DMS153 (cell line): ENCODE results near the gene ZMYND19.
A peak's percentile ranks its signal among the peaks of the same experiment; 100 is the strongest.
"Not testable (repeated sequence)": the region's sequence is repeated elsewhere in the genome, so short reads cannot be mapped to it uniquely, and the experiment has no call there.

Experiments
- DNase-seq: peaks from one replicate; lab custom pipeline; 2025; lab: John Stamatoyannopoulos, UW

Gene ZMYND19

GRCh38 chr9:137588891-137589290, 1.4 kb downstream of the ZMYND19 start:
- no peak for DNase-seq

GRCh38 chr9:137588311-137588710, 2.0 kb downstream of the ZMYND19 start:
- DNase-seq, result no peak

- no peak for DNase-seq
Observed at GRCh38 chr9:137586854-137587253, 3.5 kb downstream of the ZMYND19 start.

- DNase-seq, result no peak
Observed at GRCh38 chr9:137583957-137584356, 6.4 kb downstream of the ZMYND19 start.

- DNase-seq, result no peak
Observed at GRCh38 chr9:137583347-137583746, 7.0 kb downstream of the ZMYND19 start.

- DNase-seq, result no peak
Observed at GRCh38 chr9:137582286-137582860, 7.9 kb downstream of the ZMYND19 start.

GRCh38 chr9:137581361-137582285, 8.7 kb downstream of the ZMYND19 start:
- no peak for DNase-seq

GRCh38 chr9:137580954-137581322, 9.4 kb downstream of the ZMYND19 start:
- DNase-seq, result no peak

GRCh38 chr9:137580209-137580953, 9.9 kb downstream of the ZMYND19 start:
- no peak for DNase-seq

GRCh38 chr9:137579259-137579604, 11.1 kb downstream of the ZMYND19 start:
- no peak for DNase-seq

- DNase-seq, result peak; percentile 74
Observed at GRCh38 chr9:137578518-137579258, 11.6 kb downstream of the ZMYND19 start, which contains the start of gene DPH7. TSS of gene DPH7 (minus strand) at chr9:137578925. CDS start at chr9:137578777, 148 bp downstream.

GRCh38 chr9:137575716-137576411, 14.4 kb downstream of the ZMYND19 start:
- DNase-seq, result no peak

GRCh38 chr9:137575364-137575715, 15.0 kb downstream of the ZMYND19 start:
- DNase-seq, result no peak

- no peak for DNase-seq
Observed at GRCh38 chr9:137574192-137574591, 16.1 kb downstream of the ZMYND19 start.

GRCh38 chr9:137570566-137570965, 19.7 kb downstream of the ZMYND19 start:
- DNase-seq, result no peak

GRCh38 chr9:137569609-137570203, 20.6 kb downstream of the ZMYND19 start:
- DNase-seq, result no peak

- not testable (repeated sequence) for DNase-seq
Observed at GRCh38 chr9:137568445-137568844, 21.9 kb downstream of the ZMYND19 start.

GRCh38 chr9:137564817-137565411, 25.4 kb downstream of the ZMYND19 start:
- DNase-seq, result no peak

- DNase-seq, result no peak
Observed at GRCh38 chr9:137564134-137564533, 26.2 kb downstream of the ZMYND19 start.

GRCh38 chr9:137558127-137558526, 32.2 kb downstream of the ZMYND19 start:
- DNase-seq, result no peak
